ENCODE results near the gene SDF4.

- TF ChIP-seq, protein P1, sequence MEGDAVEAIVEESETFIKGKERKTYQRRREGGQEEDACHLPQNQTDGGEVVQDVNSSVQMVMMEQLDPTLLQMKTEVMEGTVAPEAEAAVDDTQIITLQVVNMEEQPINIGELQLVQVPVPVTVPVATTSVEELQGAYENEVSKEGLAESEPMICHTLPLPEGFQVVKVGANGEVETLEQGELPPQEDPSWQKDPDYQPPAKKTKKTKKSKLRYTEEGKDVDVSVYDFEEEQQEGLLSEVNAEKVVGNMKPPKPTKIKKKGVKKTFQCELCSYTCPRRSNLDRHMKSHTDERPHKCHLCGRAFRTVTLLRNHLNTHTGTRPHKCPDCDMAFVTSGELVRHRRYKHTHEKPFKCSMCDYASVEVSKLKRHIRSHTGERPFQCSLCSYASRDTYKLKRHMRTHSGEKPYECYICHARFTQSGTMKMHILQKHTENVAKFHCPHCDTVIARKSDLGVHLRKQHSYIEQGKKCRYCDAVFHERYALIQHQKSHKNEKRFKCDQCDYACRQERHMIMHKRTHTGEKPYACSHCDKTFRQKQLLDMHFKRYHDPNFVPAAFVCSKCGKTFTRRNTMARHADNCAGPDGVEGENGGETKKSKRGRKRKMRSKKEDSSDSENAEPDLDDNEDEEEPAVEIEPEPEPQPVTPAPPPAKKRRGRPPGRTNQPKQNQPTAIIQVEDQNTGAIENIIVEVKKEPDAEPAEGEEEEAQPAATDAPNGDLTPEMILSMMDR (conservative IDR thresholded peaks at IDR 0.05 in 1 of 2, IDR thresholded peaks at IDR 0.05 in 1 of 2; ENCODE audit: low read depth in 1 of 2, low read length in 2 of 2): no peak
- TF ChIP-seq EZH2 (IDR thresholded peaks at IDR 0.05; ENCODE audit: low read length, missing control alignments): no peak
Observed at GRCh38 chr1:1232796-1233566, 1.2 kb upstream of the SDF4 start.

All from fibroblast of lung (primary cell).